ENCODE data around the gene KRT14. TPM values are rescaled to one million over a fixed set of nuclear protein-coding genes. Genes with fewer than 3 reads are reported as not detected.
A peak's percentile ranks its signal among the peaks of the same experiment; 100 is the strongest.

The KRT14 gene
- total RNA-seq, 6 experiments from 2014 or later, result 0.24 TPM; not detected in 5

GRCh38 chr17:41537990-41538389, 48.7 kb downstream of the KRT14 start:
- DNase-seq (no peak), ATAC-seq (no peak)
- Histone ChIP-seq H3K36me3 (no peaks in the 10 kb centered on the region), H3K4me1 (no peaks in the 10 kb centered on the region), H3K27me3 (no peaks in the 10 kb centered on the region), H3K4me3 (no peak overlapping the region), H3K9me3 (no peaks in the 10 kb centered on the region), H3K27ac (no peak overlapping the region)
- no CpG with 5 or more reads among the region's 9 CpGs for WGBS (ENCODE audit: insufficient coverage, low coverage, low lambda C conversion rate, missing lambda C conversion rate)
- intact Hi-C loops (cut with DNase I), result no loop called here
- no peak for TF ChIP-seq CTCF (IDR thresholded peaks at IDR 0.05)
- TF ChIP-seq POLR2A (IDR thresholded peaks at IDR 0.05), result no peak

- Histone ChIP-seq H3K9me3 (no peaks in the 10 kb centered on the region), H3K4me3 (no peak overlapping the region), H3K27ac (no peak overlapping the region), H3K36me3 (no peaks in the 10 kb centered on the region), H3K4me1 (no peaks in the 10 kb centered on the region), H3K27me3 (no peaks in the 10 kb centered on the region)
- DNase-seq (no peak), ATAC-seq (no peak)
- TF ChIP-seq CTCF (IDR thresholded peaks at IDR 0.05) (no peak), POLR2A (IDR thresholded peaks at IDR 0.05) (no peak)
- 53% methylated on average over 3 of the region's 7 CpGs for WGBS (ENCODE audit: insufficient coverage, low coverage, low lambda C conversion rate, missing lambda C conversion rate)
- intact Hi-C loops (cut with DNase I), result no loop called here
These were observed 49.1 kb downstream of the KRT14 start for GRCh38 chr17:41537614-41537954.

GRCh38 chr17:41536741-41537613, 49.7 kb downstream of the KRT14 start:
- no peak overlapping the region for H3K4me3 ChIP-seq
- TF ChIP-seq CTCF (IDR thresholded peaks at IDR 0.05) (no peak), POLR2A (IDR thresholded peaks at IDR 0.05) (no peak)
- intact Hi-C loops (cut with DNase I), result no loop called here
- no peaks in the 10 kb centered on the region for H3K36me3 ChIP-seq
- WGBS (ENCODE audit: insufficient coverage, low coverage, low lambda C conversion rate, missing lambda C conversion rate), result 58% methylated on average over 3 of the region's 7 CpGs
- DNase-seq (no peak), ATAC-seq (no peak)
- no peaks in the 10 kb centered on the region for H3K4me1 ChIP-seq
- H3K9me3 ChIP-seq, result no peaks in the 10 kb centered on the region
- H3K27me3 ChIP-seq, result no peaks in the 10 kb centered on the region
- no peak overlapping the region for H3K27ac ChIP-seq

- H3K4me3 ChIP-seq, result no peak overlapping the region
- 52% methylated on average over 7 of the region's 15 CpGs for WGBS (ENCODE audit: insufficient coverage, low coverage, low lambda C conversion rate, missing lambda C conversion rate)
- H3K36me3 ChIP-seq, result no peaks in the 10 kb centered on the region
- TF ChIP-seq POLR2A (IDR thresholded peaks at IDR 0.05) (no peak), CTCF (IDR thresholded peaks at IDR 0.05) (no peak)
- no peaks in the 10 kb centered on the region for H3K27me3 ChIP-seq
- H3K27ac ChIP-seq, result no peak overlapping the region
- DNase-seq (no peak), ATAC-seq (peak in 1 of 4 donors; percentile 11)
- no peaks in the 10 kb centered on the region for H3K9me3 ChIP-seq
- H3K4me1 ChIP-seq, result no peaks in the 10 kb centered on the region
- intact Hi-C loops (cut with DNase I), result no loop called here
These were observed 50.8 kb downstream of the KRT14 start for GRCh38 chr17:41535764-41536481.
